Heart left ventricle (tissue), 16 donors: ENCODE data around the gene F5. TPM values are rescaled to one million over a fixed set of nuclear protein-coding genes. Genes with fewer than 3 reads are reported as not detected.

Source experiments
- ATAC-seq, 4 donors: fragments of 200-7000 bp; cut with Tn5 transposase; one replicate each; pipeline ENCODE4 v1.9.1; 2020 to 2022; ENCODE audit warnings: moderate library complexity in 4 of 4, mild to moderate bottlenecking in 3 of 4, moderate number of reproducible peaks in 1 of 4
- DNase-seq, 5 donors: peaks; one replicate each; pipeline ENCODE4 v3.0.0-alpha.2; 2020
- H3K27ac ChIP-seq, 12 donors: fragments of 200-600 bp; sonication (generic) in 4 of 12; one replicate each; pipeline versions ENCODE4 v1.5.0 to v1.8.0; 2016 to 2022; ENCODE audit warnings: mild to moderate bottlenecking in 2 of 12
- H3K27me3 ChIP-seq, 9 donors: fragments of 200-600 bp; sonication (generic) in 2 of 9; one replicate each; pipeline versions ENCODE4 v1.5.1 to v1.8.0; 2016 to 2022; ENCODE audit warnings: mild to moderate bottlenecking in 3 of 9
- H3K36me3 ChIP-seq, 9 donors: fragments of 200-600 bp; sonication (generic) in 2 of 9; one replicate each; pipeline versions ENCODE4 v1.5.0 to v1.8.0; 2018 to 2022; ENCODE audit warnings: mild to moderate bottlenecking in 2 of 9
- H3K4me1 ChIP-seq, 12 donors: fragments of 200-600 bp; sonication (generic) in 4 of 12; one replicate each; pipeline versions ENCODE4 v1.5.0 to v1.8.0; 2016 to 2022; ENCODE audit warnings: mild to moderate bottlenecking in 3 of 12
- H3K4me3 ChIP-seq, 12 donors: fragments of 200-600 bp; sonication (generic) in 4 of 12; one replicate each; pipeline versions ENCODE4 v1.5.0 to v1.8.0; 2017 to 2022; ENCODE audit warnings: mild to moderate bottlenecking in 9 of 12, moderate library complexity in 4 of 12
- H3K9me3 ChIP-seq, 12 donors: fragments of 200-600 bp; sonication (generic) in 4 of 12; one replicate each; pipeline versions ENCODE4 v1.5.0 to v1.8.0; 2016 to 2022; ENCODE audit warnings: mild to moderate bottlenecking in 1 of 12
- CTCF ChIP-seq, 12 donors: fragments of 200-600 bp; sonication (generic) in 4 of 12; IDR thresholded peaks; one replicate each; pipeline versions ENCODE4 v1.5.0 to v1.8.0; 2018 to 2022; ENCODE audit warnings: antibody characterized with exemption in 12 of 12, mild to moderate bottlenecking in 5 of 12
- POLR2A ChIP-seq, 2 donors: fragments of 450-650 bp; IDR thresholded peaks; one replicate each; pipeline ENCODE4 v1.6.1; 2017; ENCODE audit warnings: antibody characterized with exemption in 2 of 2, mild to moderate bottlenecking in 2 of 2, moderate library complexity in 2 of 2
- WGBS, 4 donors: extraction: QIAGEN DNeasy Blood & Tissue Kit in 2 of 4; methylation state at CpG; one replicate each; pipeline versions ENCODE4 v1.1.5 to v1.1.7; 2013 to 2018; 5-methylcytosine and 5-hydroxymethylcytosine counted together
- intact Hi-C, 10 donors: fragments of 100-400 bp; cut with DNase I; formaldehyde crosslinking; loops; one replicate each; pipeline versions ENCODE4 v1.11.1 to v1.14.2; 2022
- polyA plus RNA-seq, 2 donors: library from polyadenylated mRNA; stranded (reverse); fragments of 200-250 nt; gene quantifications; one replicate each; pipeline ENCODE4 v1.2.3, GENCODE V29; 2013
- total RNA-seq, 9 donors: library from RNA; depleted of rRNA in 2 of 9; stranded (reverse); fragments of >200 nt in 2 of 9; fragmentation: NEBNext Ultra II Directional in 3 of 9; extraction: Animal tissue kit (Norgen Biotek cat#: 25700) in 3 of 9; gene quantifications; one replicate each; pipeline versions ENCODE4 v1.1.0 to v1.2.4, GENCODE V29; 2016 to 2023
- donor health status: ischemic (EF 13 %, LVEDD 7.1; RV severe dilation, severe dysfunction).
- donor health status: healthy with polysubstance abuse.
- donor health status: DM: no; HTN: yes; CAD: no.
- donor health status: DM: no; HTN: no; CAD: no.
- donor health status: ischemic (EF 25% LVEDD 6.9; RV normal size, moderate dysfunction).
- donor health status: ischemic (EF 25% LVEDD 5.7; RV mildly dilated, moderate dysfunction).
- donor health status: healthy.
- donor health status: DM: yes; HTN: yes; CAD: no.
- donor health status: ischemic (EF 35%, LVEDD 5.7; RV mildly dilated, moderate dysfunction).
- donor health status: nonischemic (EF 11% LVEDD 7.7; RV severe dilation, severe dysfunction).
- donor health status: DM: yes; HTN: yes; CAD: no.
- donor health status: PGD.
- donor health status: ischemic (EF 29% LVEDD 5.4; RV normal size, mild dysfunction).
- donor health status: nonischemic (EF 23%, LVEDD 6.1; RV moderate dilation, normal function).

The F5 gene
- total and polyA plus RNA-seq, 11 donors = 0.93 to 43.3 (median 18.0) TPM

DNA sequence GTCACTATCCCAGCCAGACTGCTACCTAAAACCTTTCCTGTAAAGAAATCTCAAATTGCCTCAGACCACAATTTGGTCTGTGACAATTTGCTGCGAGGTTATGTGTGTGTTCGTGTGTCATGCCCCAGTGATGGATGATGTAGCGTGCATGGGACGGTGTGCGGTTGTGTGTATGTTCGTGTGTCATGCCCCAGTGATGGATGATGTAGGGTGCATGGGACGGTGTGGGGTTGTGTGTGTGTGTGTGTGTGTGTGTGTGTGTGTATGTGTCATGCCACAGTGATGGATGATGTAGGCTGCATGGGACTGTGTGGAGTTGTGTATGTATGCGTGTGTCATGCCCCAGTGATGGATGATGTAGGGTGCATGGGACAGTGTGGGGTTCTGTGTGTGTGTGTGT, 34.3 kb upstream of the F5 start:
- H3K4me1 ChIP-seq = no peaks in the 10 kb centered on the region
- H3K36me3 ChIP-seq = no peaks in the 10 kb centered on the region
- intact Hi-C loops = loop anchor here in 1 of 10 donors (10.0 kb wide), 1 partner anchor 74 kb away; no protein-coding TSS in a partner anchor
- no peak for DNase-seq
- H3K27ac ChIP-seq = no peak overlapping the region
- no peaks in the 10 kb centered on the region for H3K9me3 ChIP-seq
- no peak for ATAC-seq
- H3K4me3 ChIP-seq = no peak overlapping the region
- WGBS, 4 donors = 90 to 95% (median 94%) methylated on average over 8 of the region's 8 CpGs
- peaks cover 0 to 9% (median 0%) of the 10 kb centered on the region in 9 donors for H3K27me3 ChIP-seq
- TF ChIP-seq CTCF (IDR thresholded peaks at IDR 0.05) = no peak
- no peak for TF ChIP-seq POLR2A (IDR thresholded peaks at IDR 0.05)

- Histone ChIP-seq H3K4me1 (no peaks in the 10 kb centered on the region), H3K9me3 (no peaks in the 10 kb centered on the region), H3K27me3 (peaks cover 0 to 12% (median 0%) of the 10 kb centered on the region in 9 donors), H3K36me3 (no peaks in the 10 kb centered on the region), H3K27ac (no peak overlapping the region), H3K4me3 (no peak overlapping the region)
- 57 to 65% (median 61%) methylated on average over 2 of the region's 2 CpGs for WGBS, 4 donors
- intact Hi-C loops = no loop called here
- no peak for TF ChIP-seq CTCF (IDR thresholded peaks at IDR 0.05)
- no peak for TF ChIP-seq POLR2A (IDR thresholded peaks at IDR 0.05)
- DNase-seq = no peak
- ATAC-seq = peak in 3 of 4 donors; percentile 29 to 50 (median 39)
These were observed 32.1 kb upstream of the F5 start for GRCh38 chr1:169618367-169618766.

GRCh38 chr1:169615803-169616202, 29.5 kb upstream of the F5 start:
- no peak for TF ChIP-seq CTCF (IDR thresholded peaks at IDR 0.05)
- TF ChIP-seq POLR2A (IDR thresholded peaks at IDR 0.05) = no peak
- Histone ChIP-seq H3K4me1 (peaks cover 0 to 7% (median 0%) of the 10 kb centered on the region in 12 donors), H3K4me3 (no peak overlapping the region), H3K36me3 (no peaks in the 10 kb centered on the region), H3K9me3 (no peaks in the 10 kb centered on the region), H3K27me3 (peaks cover 0 to 12% (median 0%) of the 10 kb centered on the region in 9 donors), H3K27ac (no peak overlapping the region)
- 48 to 67% (median 61%) methylated on average over 5 of the region's 5 CpGs for WGBS, 4 donors
- intact Hi-C loops = no loop called here
- DNase-seq (no peak), ATAC-seq (no peak)

GRCh38 chr1:169610858-169611257, 24.6 kb upstream of the F5 start:
- no peak for TF ChIP-seq CTCF (IDR thresholded peaks at IDR 0.05)
- TF ChIP-seq POLR2A (IDR thresholded peaks at IDR 0.05) = no peak
- H3K36me3 ChIP-seq = no peaks in the 10 kb centered on the region
- intact Hi-C loops = no loop called here
- no peak for DNase-seq
- no peaks in the 10 kb centered on the region for H3K9me3 ChIP-seq
- peaks cover 0 to 17% (median 5%) of the 10 kb centered on the region in 12 donors for H3K4me1 ChIP-seq
- H3K27ac ChIP-seq = peak overlapping the region in 1 of 12 donors; percentile 27
- H3K27me3 ChIP-seq = peaks cover 0 to 6% (median 0%) of the 10 kb centered on the region in 9 donors
- WGBS, 4 donors = 84 to 87% (median 85%) methylated on average over 6 of the region's 6 CpGs
- H3K4me3 ChIP-seq = no peak overlapping the region
- ATAC-seq = no peak
